ENCODE measurements around the gene ITGA1. TPM values are rescaled to one million over a fixed set of nuclear protein-coding genes. Genes with fewer than 3 reads are reported as not detected.

Gene ITGA1
- total and polyA plus RNA-seq, 2 of the 8 experiments (the other 6 are each of a cell fraction or from before 2014, with no cell fraction given): 2.3 to 9.0 TPM

GRCh38 chr5:52740007-52740406 lies 47.7 kb upstream of the ITGA1 start:
- Histone ChIP-seq H3K23ac (ENCODE audit: insufficient read length) (no peak overlapping the region), H2BK15ac (ENCODE audit: low read length) (no peak overlapping the region), H3K36me3 (ENCODE audit: control insufficient read depth in 2 of 4, insufficient read depth in 4 of 4, low read length in 3 of 4) (no peaks in the 10 kb centered on the region), H2BK20ac (ENCODE audit: low read length) (no peak overlapping the region), H3K9me3 (ENCODE audit: insufficient read depth in 2 of 2, low read depth in 1 of 2, low read length in 1 of 2) (no peaks in the 10 kb centered on the region), H3K4me3 (ENCODE audit: extremely low read depth in 1 of 4, insufficient read depth in 2 of 4, low read depth in 3 of 4, low read length in 4 of 4) (no peak overlapping the region), H2AFZ (ENCODE audit: low read length) (no peak overlapping the region), H4K8ac (ENCODE audit: extremely low read depth, insufficient read depth, low read length) (no peak overlapping the region), H3K56ac (replicated peaks; ENCODE audit: insufficient read length, low read depth, low read length) (no peak overlapping the region), H3K4me1 (replicated peaks in 1 of 4; ENCODE audit: control insufficient read depth in 3 of 4, insufficient read depth in 4 of 4, low read length in 3 of 4) (no peaks in the 10 kb centered on the region), H3K23me2 (ENCODE audit: low read depth, low read length) (no peaks in the 10 kb centered on the region), H3K27ac (ENCODE audit: low read depth, low read length) (no peak overlapping the region), H2AK5ac (ENCODE audit: low read depth, low read length) (no peak overlapping the region), H4K5ac (ENCODE audit: insufficient read length, low read depth, low read length) (no peak overlapping the region), H3K79me2 (ENCODE audit: control insufficient read depth in 1 of 2, insufficient read depth in 2 of 2, low read length in 2 of 2) (no peaks in the 10 kb centered on the region), H3K79me1 (ENCODE audit: low read depth, low read length) (no peaks in the 10 kb centered on the region), H3K14ac (ENCODE audit: insufficient read length) (no peak overlapping the region), H3K18ac (ENCODE audit: extremely low read depth, low read length) (no peak overlapping the region), H4K20me1 (replicated peaks in 1 of 2; ENCODE audit: control insufficient read depth in 1 of 2, insufficient read depth in 2 of 2, low read length in 2 of 2) (no peaks in the 10 kb centered on the region), H3K27me3 (replicated peaks in 1 of 4; ENCODE audit: control insufficient read depth in 3 of 4, extremely low read depth in 1 of 4, insufficient read depth in 3 of 4, low read length in 3 of 4) (no peaks in the 10 kb centered on the region), H4K91ac (replicated peaks; ENCODE audit: insufficient read length, low read length) (no peak overlapping the region), H2BK120ac (replicated peaks; ENCODE audit: low read depth, low read length) (no peak overlapping the region), H2BK12ac (ENCODE audit: low read depth, low read length) (no peak overlapping the region), H3K9ac (replicated peaks in 1 of 4; ENCODE audit: extremely low read depth in 1 of 4, low read depth in 3 of 4, low read length in 3 of 4) (no peak overlapping the region), H3K4me2 (ENCODE audit: insufficient read depth in 1 of 2, low read depth in 2 of 2, low read length in 2 of 2) (no peak overlapping the region), H3K4ac (replicated peaks; ENCODE audit: insufficient read length, low read depth, low read length) (no peak overlapping the region), H2BK5ac (ENCODE audit: low read depth, low read length) (no peak overlapping the region)
- TF ChIP-seq SIRT6 (IDR thresholded peaks at IDR 0.05; ENCODE audit: low read length): no peak
- no peak for TF ChIP-seq PHF8 (conservative IDR thresholded peaks at IDR 0.05; ENCODE audit: low read depth, low read length)
- TF ChIP-seq SIX5 (IDR thresholded peaks at IDR 0.05; ENCODE audit: low read depth, low read length): no peak
- TF ChIP-seq SP4 (IDR thresholded peaks at IDR 0.05; ENCODE audit: low read length): no peak
- no peak for TF ChIP-seq E2F6 (IDR thresholded peaks at IDR 0.05)
- TF ChIP-seq BCL11A (IDR thresholded peaks at IDR 0.05; ENCODE audit: low read depth in 2 of 2, low read length in 2 of 2): no peak
- no peak for TF ChIP-seq KDM4A (IDR thresholded peaks at IDR 0.05; ENCODE audit: low read depth, low read length, severe bottlenecking)
- TF ChIP-seq MAX (IDR thresholded peaks at IDR 0.05): no peak
- no peak for TF ChIP-seq CHD2 (IDR thresholded peaks at IDR 0.05; ENCODE audit: low read length)
- TF ChIP-seq SP2 (IDR thresholded peaks at IDR 0.05; ENCODE audit: low read length): no peak
- 85% methylated on average over 2 of the region's 2 CpGs; no CpG with 5 or more reads in 1 of the 2 experiments for WGBS, 2 experiments (ENCODE audit: extremely low coverage in 1 of 2, insufficient coverage in 1 of 2, insufficient read length in 1 of 2, insufficient replicate concordance in 2 of 2, low coverage in 1 of 2, low lambda C conversion rate in 2 of 2, missing lambda C conversion rate in 1 of 2)
- FAIRE-seq (no peak), DNase-seq (ENCODE audit: low read depth in 1 of 2, low spot score in 2 of 2) (no peak)
- ChIA-PET CTCF (ENCODE audit: partially characterized antibody) (interaction anchor here (1.5 kb wide), 1 partner anchor 18 kb away, joined by 3 read pairs; no protein-coding TSS in a partner anchor), POLR2A (ENCODE audit: partially characterized antibody) (no interaction called here)
